Islet precursor cell (in vitro differentiated cells): Measurements from ENCODE around the gene FBXO38.
A peak's percentile ranks its signal among the peaks of the same experiment; 100 is the strongest.

Experiments used
- DNase-seq: peaks from one replicate; pipeline ENCODE4 v3.0.0-alpha.2; 2018

FBXO38 gene

GRCh38 chr5:148384380-148384737, 601 bp downstream of the FBXO38 start:
- no peak for DNase-seq

GRCh38 chr5:148385094-148385493, 1.3 kb downstream of the FBXO38 start:
- DNase-seq = no peak

- peak; percentile 55 for DNase-seq
These were observed 2.3 kb downstream of the FBXO38 start for GRCh38 chr5:148386041-148386440.

GRCh38 chr5:148387325-148387724, 3.6 kb downstream of the FBXO38 start:
- no peak for DNase-seq

- no peak for DNase-seq
These were observed 4.9 kb downstream of the FBXO38 start for GRCh38 chr5:148388696-148389095.

- DNase-seq = no peak
These were observed 7.2 kb downstream of the FBXO38 start for GRCh38 chr5:148390914-148391313.

- DNase-seq = no peak
These were observed 7.7 kb downstream of the FBXO38 start for GRCh38 chr5:148391422-148391821.

GRCh38 chr5:148393390-148393741, 9.6 kb downstream of the FBXO38 start:
- DNase-seq = peak; percentile 68

- no peak for DNase-seq
These were observed 10.8 kb downstream of the FBXO38 start for GRCh38 chr5:148394587-148395019.

- no peak for DNase-seq
These were observed 11.3 kb downstream of the FBXO38 start for GRCh38 chr5:148395031-148395430.

GRCh38 chr5:148397968-148398595, 14.3 kb downstream of the FBXO38 start:
- peak; percentile 56 for DNase-seq

- no peak for DNase-seq
These were observed 15.0 kb downstream of the FBXO38 start for GRCh38 chr5:148398698-148399121.

- no peak for DNase-seq
These were observed 17.8 kb downstream of the FBXO38 start for GRCh38 chr5:148401604-148402003.

GRCh38 chr5:148403344-148403743, 19.6 kb downstream of the FBXO38 start:
- DNase-seq = no peak

GRCh38 chr5:148406406-148406805, 22.6 kb downstream of the FBXO38 start:
- no peak for DNase-seq

- no peak for DNase-seq
These were observed 24.3 kb downstream of the FBXO38 start for GRCh38 chr5:148408092-148408491.

- no peak for DNase-seq
These were observed 28.4 kb downstream of the FBXO38 start for GRCh38 chr5:148412124-148412523.

- DNase-seq = no peak
These were observed 31.1 kb downstream of the FBXO38 start for GRCh38 chr5:148414833-148415232.

- no peak for DNase-seq
These were observed 32.7 kb downstream of the FBXO38 start for GRCh38 chr5:148416416-148416815.

- no peak for DNase-seq
These were observed 33.2 kb downstream of the FBXO38 start for GRCh38 chr5:148416921-148417320.

- DNase-seq = no peak
These were observed 34.8 kb downstream of the FBXO38 start for GRCh38 chr5:148418511-148418910.

GRCh38 chr5:148421661-148422060, 37.9 kb downstream of the FBXO38 start:
- DNase-seq = no peak

- DNase-seq = no peak
These were observed 42.0 kb downstream of the FBXO38 start for GRCh38 chr5:148425808-148426207.

- DNase-seq = no peak
These were observed 42.8 kb downstream of the FBXO38 start for GRCh38 chr5:148426514-148426913.

GRCh38 chr5:148427370-148428042, 43.7 kb downstream of the FBXO38 start:
- no peak for DNase-seq
